ENCODE results near the gene ANKRD34A.
A peak's percentile ranks its signal among the peaks of the same experiment; 100 is the strongest.

Gene ANKRD34A

GRCh38 chr1:145990249-145990855 lies 26.0 kb upstream of the ANKRD34A start:
- DNase-seq: no peak

- DNase-seq: no peak
Measured at GRCh38 chr1:145988773-145989172, 24.4 kb upstream of the ANKRD34A start.

- no peak for DNase-seq
Measured at GRCh38 chr1:145987926-145988325, 23.6 kb upstream of the ANKRD34A start.

- no peak for DNase-seq
Measured at GRCh38 chr1:145986551-145986950, 22.2 kb upstream of the ANKRD34A start.

GRCh38 chr1:145985502-145986439 lies 21.4 kb upstream of the ANKRD34A start:
- peak; percentile 71 for DNase-seq

- DNase-seq: no peak
Measured at GRCh38 chr1:145985129-145985501, 20.7 kb upstream of the ANKRD34A start.

GRCh38 chr1:145983960-145984830 lies 19.8 kb upstream of the ANKRD34A start:
- DNase-seq: no peak

GRCh38 chr1:145983206-145983675 lies 18.9 kb upstream of the ANKRD34A start:
- DNase-seq: no peak

- DNase-seq: no peak
Measured at GRCh38 chr1:145982010-145982723, 17.8 kb upstream of the ANKRD34A start.

GRCh38 chr1:145980457-145980994 lies 16.2 kb upstream of the ANKRD34A start:
- no peak for DNase-seq

GRCh38 chr1:145979746-145980456 lies 15.5 kb upstream of the ANKRD34A start:
- DNase-seq: peak; percentile 53

GRCh38 chr1:145978854-145979745 lies 14.7 kb upstream of the ANKRD34A start:
- peak; percentile 100 for DNase-seq

- DNase-seq: no peak
Measured at GRCh38 chr1:145978471-145978853, 14.1 kb upstream of the ANKRD34A start.

GRCh38 chr1:145977486-145978470 lies 13.4 kb upstream of the ANKRD34A start:
- DNase-seq: peak; percentile 81

GRCh38 chr1:145977016-145977415 lies 12.6 kb upstream of the ANKRD34A start:
- no peak for DNase-seq

- DNase-seq: no peak
Measured at GRCh38 chr1:145975216-145975615, 10.8 kb upstream of the ANKRD34A start.

- DNase-seq: no peak
Measured at GRCh38 chr1:145974721-145975120, 10.3 kb upstream of the ANKRD34A start.

- DNase-seq: no peak
Measured at GRCh38 chr1:145972580-145972979, 8.2 kb upstream of the ANKRD34A start.

- DNase-seq: no peak
Measured at GRCh38 chr1:145967288-145967687, 2.9 kb upstream of the ANKRD34A start.

All from fibroblast of skin of back (primary cell).